Measurements from ENCODE around the gene CXCR4.
"Not testable (repeated sequence)": the region's sequence is repeated elsewhere in the genome, so short reads cannot be mapped to it uniquely, and the experiment has no call there.

GRCh38 chr2:136087901-136088460 is 30.0 kb downstream of the CXCR4 start:
- not testable (repeated sequence) for TF ChIP-seq CTCF, POLR2A, EP300 (IDR thresholded peaks at IDR 0.05)

Data from sigmoid colon (tissue), 4 donors.